NAMALWA (cell line): Measurements from ENCODE around the gene SH3GL2.
A peak's percentile ranks its signal among the peaks of the same experiment; 100 is the strongest.

Source experiments
- DNase-seq: peaks from one replicate; pipeline ENCODE4 v3.0.0-alpha.2; 2015; ENCODE audit warnings: low spot score

SH3GL2 gene

DNA sequence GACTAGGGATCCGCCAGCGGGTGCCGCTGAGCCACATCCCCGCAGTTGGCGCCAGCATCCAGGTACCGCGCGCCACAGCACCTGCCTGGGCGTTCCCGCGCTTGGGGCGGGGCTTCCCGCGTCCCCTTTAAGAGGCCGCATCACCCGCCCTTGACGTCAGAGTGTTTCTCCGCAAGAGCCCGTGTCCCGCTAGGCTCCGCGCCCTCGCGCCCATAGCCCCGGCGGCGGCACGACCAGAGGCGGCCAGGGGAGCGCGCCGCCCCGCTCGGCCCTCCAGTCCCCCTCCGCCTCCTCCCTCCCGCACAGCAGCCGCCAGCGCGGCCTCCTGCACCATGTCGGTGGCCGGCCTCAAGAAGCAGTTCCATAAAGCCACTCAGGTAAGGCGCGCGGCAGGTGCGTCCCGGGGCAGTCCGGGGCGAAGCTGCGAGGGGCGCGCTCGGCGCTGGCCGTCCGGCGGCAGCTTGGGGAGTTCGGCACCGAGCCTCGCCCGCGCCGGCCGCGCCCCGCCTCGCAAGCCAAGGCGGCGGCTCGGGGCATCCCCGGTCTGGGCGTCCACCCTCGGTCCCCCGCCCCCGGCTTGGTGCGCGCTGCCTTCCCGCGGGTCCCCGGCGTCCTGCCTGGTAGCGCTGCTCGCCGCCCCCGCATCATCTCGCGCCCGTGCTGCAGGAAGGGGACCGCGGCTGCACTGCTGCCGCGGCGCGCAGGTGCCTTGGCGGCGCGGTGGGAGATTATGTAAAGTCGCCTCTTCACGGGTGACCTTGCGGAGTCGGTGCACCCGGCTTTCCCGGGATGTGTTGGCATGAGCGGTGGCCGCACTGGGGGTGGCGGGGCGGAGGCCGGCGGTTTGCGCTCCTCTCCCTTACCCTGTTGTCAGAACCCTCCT lies at the start of gene SH3GL2:
Gene SH3GL2 (plus strand): TSS at position 156 of the 883 bp plus-strand sequence.
- no peak for DNase-seq

DNA sequence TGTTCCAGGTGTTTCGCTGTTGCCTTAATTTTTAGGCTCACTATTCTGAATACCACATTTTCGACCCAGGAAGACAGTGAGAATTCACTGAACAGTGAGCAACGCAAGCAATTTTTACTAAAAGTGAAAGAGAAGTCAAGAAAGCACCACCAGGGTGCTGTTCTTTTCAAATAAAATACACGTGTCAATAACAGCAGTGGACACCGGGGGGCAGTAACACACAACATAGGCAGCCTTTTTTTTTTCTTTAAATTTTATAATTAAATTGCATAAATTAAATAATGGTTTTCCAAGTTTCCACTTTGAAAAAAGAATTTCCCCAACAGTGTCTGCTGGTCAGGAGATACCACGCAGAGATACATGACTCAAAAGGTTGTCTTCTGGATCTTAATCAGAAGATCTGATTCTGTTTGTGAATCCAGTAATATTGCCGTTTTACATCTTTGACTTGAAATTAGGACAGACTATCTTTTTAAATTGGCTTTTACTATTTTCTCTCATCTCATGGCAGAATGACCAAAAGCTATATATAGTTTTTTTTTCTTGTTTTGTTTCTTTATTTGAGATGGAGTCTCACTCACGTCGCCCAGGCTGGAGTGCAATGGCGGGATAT lies 47.1 kb upstream of the SH3GL2 start:
- peak; percentile 77 for DNase-seq

DNA sequence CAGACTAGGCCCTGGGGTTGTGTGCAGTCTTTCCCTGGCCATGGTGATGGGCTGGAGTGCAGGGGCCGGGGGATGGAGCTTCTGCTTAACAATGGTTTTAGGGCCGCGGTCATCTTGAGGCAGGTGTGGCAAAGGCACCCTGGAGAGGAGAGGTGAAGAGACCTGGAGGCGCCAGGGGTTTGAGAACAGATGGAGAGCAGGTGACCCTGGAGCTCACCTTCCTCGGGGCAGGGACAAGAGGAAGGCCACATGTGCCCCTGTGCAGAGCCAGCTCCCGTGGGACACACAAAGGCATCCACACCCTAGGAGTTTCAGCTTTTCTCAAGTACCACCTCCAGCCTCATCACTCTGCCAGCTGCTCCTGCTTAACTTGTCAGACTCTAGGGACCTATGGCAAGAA lies 46.4 kb upstream of the SH3GL2 start:
- no peak for DNase-seq

DNA sequence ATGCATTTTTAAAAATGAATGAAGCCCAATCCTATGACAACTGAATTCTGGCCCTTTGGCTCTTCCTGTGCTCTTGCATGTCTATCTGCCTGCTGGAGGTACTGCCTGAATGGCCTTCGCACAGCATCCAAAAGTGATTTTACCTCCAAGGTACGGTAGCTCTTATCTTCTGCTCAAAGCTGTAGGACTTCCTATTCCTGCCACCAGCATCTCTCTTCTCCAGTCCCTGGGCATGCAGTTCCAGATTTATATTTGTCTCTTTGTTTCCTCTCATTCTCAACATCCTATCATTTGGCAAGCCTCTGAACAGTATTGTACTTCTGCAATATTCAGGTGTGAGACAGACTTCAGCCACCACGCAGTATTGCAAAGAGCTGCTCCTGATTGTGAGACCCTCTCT lies 43.7 kb upstream of the SH3GL2 start:
- no peak for DNase-seq

DNA sequence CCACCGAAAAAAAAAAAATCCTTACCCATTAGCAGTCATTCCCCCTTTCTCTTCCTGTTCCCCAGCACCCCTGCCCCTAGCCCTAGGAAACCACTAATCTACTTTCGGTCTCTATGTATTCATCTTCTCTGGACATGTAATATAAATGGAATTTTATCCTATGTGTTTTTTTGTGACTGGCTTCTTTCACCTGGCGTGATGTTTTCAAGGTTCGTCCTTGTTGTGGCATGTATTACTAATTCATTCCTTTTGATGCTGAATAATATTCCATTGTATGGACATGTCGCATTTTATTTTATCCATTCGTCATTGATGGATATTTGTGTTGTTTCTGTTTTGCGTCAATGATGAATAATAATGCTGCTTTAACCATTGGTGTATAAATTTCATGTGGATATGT lies 42.8 kb upstream of the SH3GL2 start:
- DNase-seq = no peak

DNA sequence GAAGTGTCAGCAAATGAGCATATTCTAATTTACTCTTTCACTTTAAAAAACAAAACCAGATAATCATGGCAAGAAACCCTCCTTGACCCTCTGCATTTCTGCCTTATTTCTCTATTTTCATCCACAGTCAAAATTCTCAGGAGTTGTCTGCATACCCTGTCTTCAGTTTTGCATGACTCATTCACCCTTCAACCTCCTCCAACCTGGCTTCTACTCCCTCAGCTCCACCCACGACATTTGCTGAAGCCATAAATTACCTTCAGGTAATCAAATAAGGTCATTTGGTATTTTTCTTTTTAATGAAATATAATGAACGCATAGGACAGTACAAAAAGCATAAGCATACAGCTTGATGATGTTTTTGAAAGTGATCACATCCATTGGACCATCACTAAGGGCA lies 27.8 kb upstream of the SH3GL2 start:
- DNase-seq = no peak

DNA sequence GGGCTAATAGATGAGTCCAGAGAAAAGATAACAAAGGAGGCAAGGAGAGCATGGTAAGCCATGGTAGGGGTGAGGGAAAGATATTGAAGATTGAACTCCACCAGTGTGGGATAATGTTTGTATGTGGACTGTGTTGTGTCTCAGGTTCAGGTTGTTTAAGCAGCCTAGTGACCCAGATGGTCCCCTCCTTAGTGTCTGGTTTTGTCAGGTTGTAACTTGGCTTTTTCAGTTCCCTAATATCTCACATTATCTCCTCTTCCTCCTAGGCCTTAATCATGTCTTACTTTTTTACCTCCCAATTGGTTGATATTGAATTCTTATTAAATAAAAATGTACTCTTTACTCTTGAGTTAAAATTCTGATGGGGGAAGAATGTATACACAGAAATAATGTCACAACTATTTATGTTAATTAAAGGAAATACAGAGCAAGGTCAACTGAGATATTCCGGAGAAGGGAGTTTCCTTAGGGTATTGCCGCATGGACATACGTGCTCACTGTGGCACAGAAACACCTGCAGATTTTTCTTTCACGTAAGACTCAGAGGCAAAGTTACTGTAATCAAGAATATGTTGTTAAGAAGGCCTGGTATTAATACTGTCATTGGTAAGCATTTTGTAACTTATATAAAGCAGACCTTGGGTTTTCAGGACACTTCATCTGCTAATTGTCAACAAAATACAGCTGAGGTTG lies 23.4 kb upstream of the SH3GL2 start:
- no peak for DNase-seq

DNA sequence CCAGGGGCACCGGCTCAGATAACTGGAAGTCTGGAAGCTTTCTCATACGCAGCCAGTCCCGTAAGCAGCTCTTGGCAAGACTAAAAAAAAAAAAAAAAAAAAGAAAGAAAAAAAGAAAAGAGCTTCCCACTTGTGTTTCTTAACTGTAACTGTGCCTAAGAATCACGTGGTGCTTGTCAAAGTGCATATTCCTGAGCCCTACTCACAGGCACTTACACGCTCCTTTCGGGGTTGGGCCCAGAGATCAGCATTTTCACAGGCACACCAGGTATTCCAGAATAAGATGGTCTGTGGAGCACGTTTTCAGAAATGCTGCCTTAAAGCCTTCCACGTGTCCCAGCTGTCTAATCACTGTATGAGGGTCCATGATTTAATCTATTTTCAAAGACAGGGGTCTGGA lies 22.6 kb upstream of the SH3GL2 start:
- no peak for DNase-seq

DNA sequence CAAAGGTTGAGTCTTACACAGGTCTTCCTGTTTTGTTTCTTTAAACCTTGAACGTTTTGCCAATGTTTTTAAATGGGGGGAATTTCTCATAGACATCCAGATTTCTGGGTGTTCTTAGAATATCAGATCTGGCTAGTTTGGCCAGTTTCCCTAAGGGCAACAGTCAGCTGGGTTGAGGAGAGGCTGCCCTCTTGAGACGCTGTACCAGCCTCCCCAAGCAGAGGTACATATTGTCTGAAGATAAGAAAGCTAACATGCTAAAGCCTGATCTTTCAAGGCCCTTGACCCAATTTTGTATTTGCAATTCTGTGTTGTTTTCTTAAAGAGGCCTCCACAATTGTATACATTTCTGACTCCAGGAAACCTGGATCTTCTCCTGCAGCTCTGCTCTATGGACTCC lies 21.9 kb upstream of the SH3GL2 start:
- no peak for DNase-seq

DNA sequence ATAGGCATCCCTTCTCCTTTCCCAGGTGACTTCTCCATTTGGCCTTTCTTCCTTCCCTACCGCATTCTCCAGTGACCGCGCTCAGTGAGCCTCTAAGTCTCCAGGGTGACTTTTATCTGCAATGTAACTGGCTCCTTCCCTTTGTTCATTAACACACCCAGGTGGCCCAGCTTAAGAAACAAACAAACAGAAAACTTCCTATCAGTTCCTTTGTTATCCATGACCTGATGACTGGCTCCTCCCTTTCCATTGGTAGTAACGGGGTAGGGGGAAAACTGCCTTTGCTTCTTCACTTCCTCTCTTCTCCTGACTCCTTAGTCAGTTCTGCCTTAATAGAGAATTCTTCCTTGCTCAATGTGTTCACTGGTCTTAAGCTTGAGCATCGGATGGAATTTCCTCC lies 7.0 kb upstream of the SH3GL2 start:
- no peak for DNase-seq

DNA sequence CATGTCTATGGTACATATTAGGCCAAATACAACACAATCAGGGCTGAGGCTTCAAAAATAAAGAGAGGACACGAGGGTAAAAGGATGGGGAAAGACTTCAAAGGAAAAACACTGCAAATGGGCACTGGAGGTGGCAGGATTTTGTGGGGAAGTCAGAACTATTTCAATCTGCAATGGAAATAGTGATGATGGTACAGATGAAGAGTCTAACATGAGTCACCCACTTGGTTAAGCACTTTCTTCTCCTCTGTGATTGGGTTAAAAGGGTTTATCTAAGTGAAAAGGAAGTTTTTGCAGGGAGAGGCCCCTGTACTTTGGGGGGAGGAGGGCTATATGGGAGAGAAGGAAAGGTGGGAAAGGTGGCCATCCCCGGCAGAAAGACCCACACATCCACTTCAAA lies 4.5 kb upstream of the SH3GL2 start:
- DNase-seq = no peak

DNA sequence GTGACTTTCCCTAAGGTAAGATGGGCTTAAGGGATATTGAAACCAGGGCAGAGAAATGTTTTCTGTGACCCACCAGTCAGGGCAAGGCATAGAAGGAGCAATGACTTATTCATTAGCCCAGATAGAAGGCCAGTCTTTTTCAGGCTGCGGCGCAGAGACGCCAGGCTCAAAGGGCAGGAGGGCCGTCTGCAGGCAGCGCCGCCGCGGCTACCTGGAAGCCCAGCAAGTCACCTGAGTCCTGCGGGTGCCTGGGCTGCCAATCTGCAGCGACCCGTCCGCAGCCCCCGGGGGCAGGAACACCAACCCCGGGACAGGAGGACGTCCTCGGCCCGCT lies 322 bp upstream of the SH3GL2 start:
- no peak for DNase-seq

DNA sequence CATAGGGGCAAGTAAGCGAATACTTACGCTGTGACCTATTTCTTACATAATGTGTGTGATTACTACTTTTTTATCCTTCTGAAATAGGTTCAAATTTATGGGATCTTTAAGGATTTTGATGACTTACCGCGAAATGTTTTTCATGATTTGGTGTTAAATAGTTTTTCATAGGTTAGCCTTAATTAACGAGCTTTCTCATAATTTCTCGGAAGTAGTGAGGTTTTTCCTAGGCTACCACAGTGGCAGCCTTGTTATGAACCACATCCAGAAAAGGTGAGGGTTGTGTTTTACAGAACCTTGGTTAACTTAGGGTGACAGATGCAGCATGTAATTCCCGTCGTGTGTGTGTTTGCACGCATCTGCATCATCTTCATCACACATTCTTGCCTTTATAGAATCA lies 1.3 kb downstream of the SH3GL2 start:
- no peak for DNase-seq

DNA sequence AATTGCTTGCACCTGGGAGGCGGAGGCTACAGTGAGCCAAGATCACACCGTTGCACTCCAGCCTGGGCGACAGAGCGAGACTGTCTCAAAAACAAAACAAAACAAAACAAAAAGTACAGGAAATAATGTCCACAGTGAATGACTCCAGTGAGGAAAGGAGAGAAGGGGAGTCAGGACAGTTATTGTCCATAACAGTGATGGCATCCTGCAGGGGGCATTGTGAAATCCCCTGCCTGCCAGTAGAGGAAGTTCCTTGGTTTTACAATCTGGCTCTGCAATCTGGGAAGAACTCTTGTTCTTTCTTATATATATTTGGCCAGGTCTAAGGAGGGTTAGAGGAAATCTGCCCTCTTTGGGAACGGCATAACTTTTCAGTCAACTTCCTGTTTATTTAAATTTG lies 8.2 kb downstream of the SH3GL2 start:
- no peak for DNase-seq

DNA sequence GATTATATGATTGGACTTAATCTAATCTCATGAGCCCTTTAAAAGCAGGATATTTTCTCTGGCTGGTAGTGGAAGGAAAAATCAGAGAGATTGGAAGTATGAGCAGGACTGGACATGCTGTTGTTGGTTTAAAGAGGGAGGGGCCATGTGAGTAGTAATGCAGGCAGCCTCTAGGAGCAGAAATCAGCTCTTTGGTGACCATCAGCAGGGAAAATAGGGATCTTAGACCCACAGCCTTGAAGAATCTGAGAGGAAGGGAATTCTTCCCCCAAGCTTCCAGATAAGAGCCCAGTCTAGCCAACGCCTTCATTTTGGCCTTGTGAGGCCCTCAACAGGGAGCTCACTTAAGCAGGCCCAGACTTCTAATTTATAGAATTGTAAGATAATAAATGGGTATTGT lies 9.5 kb downstream of the SH3GL2 start:
- DNase-seq = no peak

DNA sequence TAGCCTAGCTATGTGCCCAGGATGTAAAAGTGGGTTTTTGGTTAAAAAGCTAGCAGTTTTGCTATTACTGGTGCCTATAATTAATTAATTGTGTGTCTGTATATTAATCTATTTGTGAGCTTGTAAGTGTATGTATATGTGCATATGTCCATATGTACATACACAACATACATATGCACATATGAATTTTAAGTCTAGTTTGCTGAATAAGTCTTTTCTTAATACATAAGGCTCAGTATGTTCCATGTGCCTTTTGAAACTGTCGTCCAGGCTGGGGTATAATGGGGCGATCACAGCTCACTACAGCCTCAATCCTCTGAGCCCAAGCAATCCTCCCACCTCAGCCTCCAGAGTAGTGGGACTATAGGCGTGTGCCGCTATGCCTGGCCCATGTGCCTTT lies 10.1 kb downstream of the SH3GL2 start:
- DNase-seq = no peak

DNA sequence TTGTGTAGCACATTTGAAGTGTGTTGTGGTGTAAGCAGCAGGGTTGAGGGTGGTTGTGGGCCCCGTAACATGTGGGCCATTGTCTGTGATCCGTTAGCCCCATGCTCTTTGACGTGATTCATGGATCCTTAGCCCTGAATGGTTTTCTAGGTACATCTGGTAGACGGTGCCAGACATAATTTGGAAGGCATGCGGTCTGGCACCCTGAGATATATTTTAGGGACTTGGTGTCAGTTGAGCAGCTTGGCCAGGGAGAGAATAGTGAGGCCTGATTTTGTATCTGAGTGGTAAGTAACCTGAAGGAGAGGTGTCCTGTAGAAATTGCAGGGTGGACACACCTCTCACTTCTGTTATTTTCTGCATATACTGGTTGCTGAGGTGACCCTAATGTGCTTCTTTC lies 10.9 kb downstream of the SH3GL2 start:
- no peak for DNase-seq

DNA sequence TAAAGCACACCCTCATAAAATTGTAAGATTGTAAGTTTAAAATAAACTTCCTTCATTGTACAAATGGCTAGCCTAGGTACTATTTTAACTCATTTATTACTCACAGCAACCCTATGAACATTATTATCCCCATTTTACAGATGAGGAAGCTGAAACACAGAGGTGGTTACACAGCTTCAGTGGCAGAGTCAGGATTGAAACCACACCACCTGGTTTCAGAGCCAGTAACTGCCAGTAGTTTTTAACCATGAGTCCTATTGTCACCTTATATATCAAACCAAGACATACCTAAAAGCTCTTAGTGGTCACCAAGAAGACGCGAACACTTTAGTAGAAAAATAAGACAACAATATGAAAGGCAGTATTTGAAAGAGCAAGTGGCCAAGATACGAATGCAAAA lies 16.1 kb downstream of the SH3GL2 start:
- no peak for DNase-seq

DNA sequence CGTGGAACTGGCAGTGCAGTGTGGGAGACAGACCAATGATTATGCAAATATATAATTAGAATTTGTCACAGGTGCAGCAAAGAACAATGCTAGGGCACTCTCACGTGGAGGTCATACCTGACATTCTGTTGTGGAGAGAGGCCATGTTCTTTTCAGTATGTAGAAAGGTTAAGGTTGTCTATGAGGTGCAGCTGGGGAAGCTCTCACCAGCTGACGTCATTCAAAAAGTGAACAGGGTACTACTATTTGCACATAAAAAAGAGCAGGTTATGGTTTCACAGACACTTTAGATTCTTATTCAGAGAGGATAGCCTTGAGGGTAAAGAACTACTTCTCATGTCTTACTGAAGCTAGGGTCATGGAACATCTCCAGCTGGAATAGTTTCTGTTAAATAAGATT lies 19.1 kb downstream of the SH3GL2 start:
- no peak for DNase-seq

DNA sequence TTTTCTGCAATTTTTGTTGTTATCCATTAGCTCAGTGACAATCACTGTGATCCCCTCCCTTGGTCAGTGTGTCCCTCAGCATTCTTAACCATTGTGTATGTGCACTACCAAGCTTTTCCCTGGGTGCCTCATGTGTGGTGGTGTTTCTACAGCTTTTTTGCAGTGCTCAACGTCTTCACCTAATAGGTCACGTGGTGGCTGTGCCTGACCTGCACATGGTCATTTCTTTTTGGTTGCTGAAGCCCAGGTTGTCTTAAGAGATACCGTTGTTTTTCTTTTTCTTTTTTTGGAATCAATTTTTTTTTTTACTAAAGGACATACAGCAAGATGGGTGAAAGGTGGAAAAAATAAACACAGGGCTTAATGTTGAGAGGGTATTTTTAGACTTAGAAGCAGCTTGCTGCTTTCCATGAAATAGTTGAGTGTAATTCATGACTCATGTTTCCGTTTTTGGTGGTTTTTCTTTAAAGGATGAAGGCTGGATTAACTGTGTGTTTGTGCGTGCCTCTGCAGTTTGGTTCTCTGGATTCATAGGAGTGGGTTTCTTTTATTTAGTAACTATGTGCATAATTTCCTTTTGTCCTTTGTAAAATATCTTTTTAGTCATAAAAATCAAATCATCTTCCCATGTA lies 22.2 kb downstream of the SH3GL2 start:
- no peak for DNase-seq

DNA sequence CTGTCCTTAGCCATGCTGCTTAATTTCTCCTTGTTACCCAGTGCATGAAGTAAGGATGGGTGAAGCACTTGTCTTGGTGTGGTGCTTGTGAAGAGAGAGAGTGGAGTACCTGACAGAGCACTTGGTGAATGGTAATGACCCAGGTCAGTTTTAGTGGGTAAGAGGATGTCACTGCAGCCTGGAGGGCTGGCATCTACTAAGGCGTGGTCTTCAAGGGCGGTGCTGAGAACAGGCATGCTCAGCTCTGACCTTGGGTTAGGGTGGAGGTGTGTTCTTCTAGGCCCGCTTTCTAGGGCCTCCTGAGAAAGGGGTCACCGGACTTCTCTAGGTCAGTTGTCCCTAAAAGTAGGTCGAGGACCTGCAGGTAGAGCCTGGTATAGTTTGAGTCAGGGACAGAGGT lies 25.7 kb downstream of the SH3GL2 start:
- DNase-seq = no peak

DNA sequence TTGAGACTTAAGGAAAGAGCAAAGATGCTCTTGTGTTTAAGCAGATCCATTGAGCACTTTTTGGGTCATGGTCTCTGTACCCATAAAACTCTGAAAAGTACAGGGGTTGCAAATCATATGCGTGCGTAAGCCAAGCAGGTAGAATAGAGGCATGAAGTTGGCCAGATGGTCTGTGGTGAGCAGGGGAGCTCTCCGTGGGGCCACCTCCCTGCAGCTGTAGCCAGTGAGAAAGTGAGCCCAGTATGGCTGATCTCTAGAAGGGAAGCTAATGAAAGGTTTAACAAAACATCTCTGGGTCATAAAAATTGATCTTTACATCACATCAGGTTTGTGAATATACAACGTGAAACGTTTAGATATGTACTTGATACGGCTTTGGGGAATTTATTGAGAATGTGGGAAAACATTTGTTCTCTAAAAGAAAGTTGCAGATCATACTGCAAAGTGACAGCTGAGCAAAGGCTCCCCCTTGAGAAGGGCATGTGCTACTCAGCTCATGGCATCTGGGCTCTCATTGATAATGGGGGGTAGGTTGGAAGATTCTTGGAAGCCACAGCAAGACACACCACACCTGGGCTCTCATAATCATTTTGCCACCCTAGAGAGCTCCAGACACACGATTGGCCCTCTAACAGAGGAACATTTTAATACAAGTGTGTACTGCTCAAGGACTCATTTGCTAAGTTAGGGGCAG lies 30.6 kb downstream of the SH3GL2 start:
- no peak for DNase-seq
